H4 (cell line): Measurements from ENCODE around the gene PIGU. TPM values are rescaled to one million over a fixed set of nuclear protein-coding genes. Genes with fewer than 3 reads are reported as not detected.
"Not testable (repeated sequence)": the region's sequence is repeated elsewhere in the genome, so short reads cannot be mapped to it uniquely, and the experiment has no call there.

Source experiments
- DNase-seq: peaks from one replicate; pipeline ENCODE4 v3.0.0-alpha.2; 2015; ENCODE audit warnings: low spot score
- total RNA-seq: library from RNA; depleted of rRNA; stranded (reverse); fragments of >200 nt; shearing (Covaris generic); gene quantifications from 2 replicates; pipeline ENCODE4 v1.2.3, GENCODE V29; 2014

The PIGU gene
- total RNA-seq, 1 experiment from 2014 or later = 35.8 TPM

GRCh38 chr20:34663213-34663943 lies 13.5 kb downstream of the PIGU start:
- DNase-seq = no peak

- not testable (repeated sequence) for DNase-seq
Observed at GRCh38 chr20:34661811-34662210, 15.1 kb downstream of the PIGU start.

- DNase-seq = not testable (repeated sequence)
Observed at GRCh38 chr20:34658654-34659053, 18.2 kb downstream of the PIGU start.

DNA sequence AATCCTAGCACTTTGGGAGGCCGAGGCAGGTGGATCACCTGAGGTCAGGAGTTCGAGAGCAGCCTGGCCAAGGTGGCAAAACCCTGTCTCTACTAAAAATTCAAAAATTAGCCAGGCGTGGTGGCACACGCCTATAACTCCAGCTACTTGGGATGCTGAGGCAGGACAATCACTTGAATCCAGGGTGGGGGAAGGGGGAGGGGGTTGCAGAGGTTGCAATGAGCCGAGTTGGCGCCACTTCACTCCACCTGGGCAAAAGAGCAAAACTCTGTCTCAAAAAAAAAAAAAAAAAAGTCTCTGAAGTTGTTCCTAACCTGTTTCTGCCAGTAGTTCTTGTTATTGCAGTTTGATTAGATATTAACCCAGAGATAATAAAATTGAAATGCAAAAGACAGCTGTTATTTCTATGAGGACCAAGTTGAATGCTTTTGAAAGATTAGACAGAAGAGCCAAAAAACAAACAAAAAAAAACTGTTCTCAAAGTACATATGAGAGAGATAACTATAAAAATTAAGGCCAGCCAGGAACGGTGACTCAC lies 22.6 kb downstream of the PIGU start:
- DNase-seq = no peak

DNA sequence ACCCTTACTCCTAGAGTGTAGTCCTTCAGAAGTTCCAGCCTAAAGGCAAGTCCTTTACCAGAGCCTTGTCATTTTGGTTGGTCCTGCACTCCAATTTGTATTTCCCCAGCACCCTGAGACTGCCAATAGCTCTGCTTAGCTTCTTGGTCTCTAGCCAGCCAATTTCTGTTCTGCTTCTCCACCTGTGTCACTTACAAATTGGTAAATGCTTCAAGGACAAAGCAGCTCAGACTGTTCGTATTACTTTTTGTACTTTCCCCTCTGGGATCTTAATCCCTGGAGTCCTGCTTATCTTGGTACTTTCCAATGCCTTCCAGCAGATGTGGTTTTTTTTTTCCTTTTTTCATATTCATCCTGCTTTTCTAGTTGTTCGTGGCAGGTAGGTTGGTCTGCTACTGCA lies 25.7 kb downstream of the PIGU start:
- DNase-seq = no peak

- no peak for DNase-seq
Observed at GRCh38 chr20:34647737-34648136, 29.2 kb downstream of the PIGU start.

- DNase-seq = no peak
Observed at GRCh38 chr20:34644951-34645350, 31.9 kb downstream of the PIGU start.

DNA sequence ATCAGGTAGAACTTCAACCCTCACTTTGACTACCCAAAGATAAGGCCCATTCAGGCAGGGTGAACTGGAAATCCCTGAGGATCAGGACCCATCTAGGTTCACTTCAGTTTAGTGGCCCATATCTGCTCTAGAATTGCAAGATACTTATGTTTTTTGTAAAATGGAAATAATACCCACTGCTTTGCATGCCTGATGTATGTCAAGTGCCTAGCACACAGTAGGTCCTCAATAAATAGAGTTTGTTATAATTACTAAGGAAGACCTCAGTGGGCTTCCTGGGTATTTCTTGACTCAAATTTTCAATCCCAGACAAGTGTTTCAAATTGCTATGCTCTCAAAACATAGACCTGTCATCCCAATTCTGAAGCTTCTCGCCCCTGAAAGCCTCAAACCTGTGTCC lies 32.5 kb downstream of the PIGU start:
- no peak for DNase-seq

DNA sequence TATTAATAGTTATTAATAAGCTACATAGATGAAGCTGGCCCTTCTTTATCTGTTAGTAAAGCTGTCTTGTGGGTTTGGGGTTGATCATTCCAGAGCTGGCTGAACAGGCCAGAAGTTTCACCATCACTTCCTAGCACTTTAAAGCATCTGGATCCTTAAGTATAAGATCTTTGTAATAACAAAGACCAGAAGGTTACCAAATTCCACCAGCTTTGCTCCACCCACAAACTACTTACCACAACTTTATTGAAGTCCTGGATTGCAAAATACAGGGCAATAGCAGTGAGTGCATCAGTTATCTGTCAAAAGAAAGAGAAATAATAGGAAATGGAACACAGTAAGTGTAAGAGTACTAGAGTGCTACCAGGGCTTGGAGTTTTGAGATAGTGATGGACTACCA lies 33.0 kb downstream of the PIGU start:
- no peak for DNase-seq

- no peak for DNase-seq
Observed at GRCh38 chr20:34642009-34642408, 34.9 kb downstream of the PIGU start.

- DNase-seq = peak; percentile 9
Observed at GRCh38 chr20:34639755-34640222, 37.1 kb downstream of the PIGU start.

GRCh38 chr20:34638532-34638931 lies 38.4 kb downstream of the PIGU start:
- no peak for DNase-seq

DNA sequence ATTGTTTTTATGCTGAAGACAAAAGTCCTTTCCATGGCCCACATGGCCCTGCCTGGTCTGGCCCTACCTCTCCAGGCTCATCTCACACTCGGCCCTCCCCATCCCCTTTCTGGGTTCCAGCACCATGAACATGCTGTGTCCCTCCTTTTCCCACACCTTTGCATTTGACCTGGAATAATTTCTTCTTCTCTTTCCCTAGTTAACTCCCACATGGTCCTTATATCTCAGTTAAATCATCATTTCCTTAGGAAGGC lies 38.9 kb downstream of the PIGU start:
- no peak for DNase-seq

DNA sequence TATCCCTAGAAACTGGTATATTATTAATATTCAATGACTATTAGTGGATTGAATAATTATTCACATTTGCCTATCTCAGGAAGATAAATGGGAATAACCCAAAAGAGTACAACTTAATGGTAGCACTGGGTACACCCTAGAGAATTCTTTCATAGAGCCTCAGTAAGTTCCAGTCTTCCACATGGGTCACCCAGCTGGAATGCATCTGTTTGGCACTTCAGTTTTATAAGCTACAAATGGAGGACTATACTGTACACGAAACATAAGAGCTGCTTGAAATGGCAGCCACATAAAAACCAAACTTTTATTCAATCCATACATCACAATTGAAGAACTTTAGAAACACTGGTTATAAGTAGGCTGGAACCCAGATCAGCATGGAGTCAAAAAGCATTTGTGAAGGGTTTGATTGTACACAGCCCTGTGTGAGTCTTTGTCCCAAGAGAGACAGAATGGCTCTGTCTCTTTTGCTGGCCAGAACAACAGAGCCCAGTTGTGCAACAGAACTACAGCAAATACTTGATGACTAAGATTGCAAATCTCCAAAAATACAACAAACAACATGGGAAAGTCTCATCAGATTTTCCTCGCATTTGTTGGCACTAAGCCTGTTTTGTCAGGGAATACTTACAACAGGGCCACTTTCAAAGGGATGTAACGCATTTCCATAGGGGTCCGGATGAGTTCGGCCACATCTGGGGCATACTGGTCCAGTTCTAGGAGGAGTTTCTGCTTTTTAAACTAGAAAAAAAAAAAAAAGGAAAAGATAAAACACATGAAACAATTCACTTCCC lies 39.5 kb downstream of the PIGU start:
- DNase-seq = peak; percentile 9

- DNase-seq = no peak
Observed at GRCh38 chr20:34636648-34637047, 40.2 kb downstream of the PIGU start.

DNA sequence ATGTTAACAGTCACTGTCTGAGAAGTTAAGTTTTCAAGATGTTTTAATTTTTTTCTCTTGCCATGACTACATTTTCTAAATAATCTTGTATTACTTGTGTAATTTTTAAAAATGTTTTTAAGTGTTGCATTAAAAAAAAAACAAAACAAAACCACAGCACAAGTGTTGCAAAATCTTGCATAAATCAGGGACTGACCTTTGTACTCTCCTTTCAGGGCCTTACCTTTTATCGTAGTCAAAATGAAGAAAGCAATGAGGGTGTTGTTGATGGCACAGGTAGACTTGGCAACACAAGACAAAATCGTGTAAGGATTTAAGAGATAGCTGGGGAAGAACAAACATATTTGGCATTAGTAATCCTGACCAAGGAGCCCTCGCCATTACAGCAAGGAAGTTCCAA lies 42.5 kb downstream of the PIGU start:
- DNase-seq = no peak

- DNase-seq = no peak
Observed at GRCh38 chr20:34632870-34633452, 43.9 kb downstream of the PIGU start.

- DNase-seq = no peak
Observed at GRCh38 chr20:34629904-34630303, 47.0 kb downstream of the PIGU start.

GRCh38 chr20:34629342-34629741 lies 47.5 kb downstream of the PIGU start:
- DNase-seq = no peak

GRCh38 chr20:34628026-34628425 lies 48.9 kb downstream of the PIGU start:
- no peak for DNase-seq

DNA sequence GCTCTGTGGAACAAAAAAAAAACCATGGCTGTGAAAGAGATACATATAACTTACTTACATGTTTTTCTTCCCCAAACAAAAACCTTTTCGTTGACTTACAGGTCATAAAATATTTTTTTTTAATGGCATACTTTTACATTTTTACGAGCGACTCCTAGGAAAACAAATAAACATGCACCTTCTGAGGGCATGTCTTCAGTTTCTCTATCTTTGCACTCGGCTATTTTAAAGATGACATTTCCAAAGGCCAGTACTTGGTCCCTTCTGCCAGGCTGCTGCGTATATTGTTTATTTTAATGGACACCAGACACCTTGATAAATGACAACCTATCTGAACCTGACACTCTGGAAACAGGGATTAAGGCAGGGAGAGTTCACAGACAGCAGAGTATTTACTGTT lies 49.4 kb downstream of the PIGU start:
- DNase-seq = no peak

DNA sequence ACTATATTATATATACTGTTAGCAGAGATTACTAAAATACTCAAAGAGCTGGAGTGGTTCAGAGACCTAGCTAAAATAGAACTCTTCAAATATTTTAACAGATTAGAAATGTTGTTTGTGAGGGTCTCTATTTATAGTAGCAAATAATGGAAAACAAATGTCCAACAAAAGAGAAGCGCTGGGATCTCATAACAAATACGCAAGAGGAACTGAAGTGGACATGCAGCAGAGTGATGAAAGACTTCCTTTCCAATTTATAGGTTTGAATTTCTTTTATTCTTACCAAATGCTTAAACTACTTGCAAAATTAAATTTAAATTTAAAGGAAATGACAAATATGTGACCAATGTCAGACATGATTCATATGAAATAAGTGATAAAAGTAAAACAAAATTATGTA lies 49.9 kb downstream of the PIGU start:
- no peak for DNase-seq

- no peak for DNase-seq
Observed at GRCh38 chr20:34624629-34625028, 52.3 kb downstream of the PIGU start.
